HepG2 (cell line): ENCODE data around the gene TSPAN31.

Experiments used
- ATF3 ChIP-seq: sonication (generic); formaldehyde crosslinking; IDR thresholded peaks from 2 replicates; pipeline ENCODE4 v1.4.0; 2020; ENCODE audit warnings: missing genetic modification reagents
- GABPA ChIP-seq, 2 experiments: IDR thresholded peaks; 2 replicates each; pipeline ENCODE4 v1.6.1; 2011 to 2016; ENCODE audit warnings: low read depth in 2 of 2, low read length in 1 of 2, missing biosample characterization in 1 of 2, missing genetic modification characterization in 1 of 2
- KDM4B ChIP-seq: sonication (generic); formaldehyde crosslinking; IDR thresholded peaks from 2 replicates; pipeline ENCODE4 v1.4.0; 2020; ENCODE audit warnings: missing genetic modification reagents
- KDM5A ChIP-seq: fragments of 200-600 bp; sonication (generic); IDR thresholded peaks from 2 replicates; pipeline ENCODE4 v1.7.0; 2018; ENCODE audit warnings: antibody characterized with exemption, mild to moderate bottlenecking, low read length, borderline replicate concordance
- KLF6 ChIP-seq: IDR thresholded peaks from 2 replicates; pipeline ENCODE4 v1.8.0; 2016; ENCODE audit warnings: missing biosample characterization, missing genetic modification reagents
- MXD1 ChIP-seq: sonication (generic); formaldehyde crosslinking; IDR thresholded peaks from 2 replicates; pipeline ENCODE4 v1.4.0; 2020; ENCODE audit warnings: mild to moderate bottlenecking, missing genetic modification reagents
- PHF21A ChIP-seq: sonication (generic); formaldehyde crosslinking; IDR thresholded peaks from 2 replicates; pipeline ENCODE4 v1.5.0; 2020; ENCODE audit warnings: mild to moderate bottlenecking, missing genetic modification reagents
- THRA ChIP-seq: sonication (generic); formaldehyde crosslinking; IDR thresholded peaks from 2 replicates; pipeline ENCODE4 v1.4.0; 2020; ENCODE audit warnings: missing genetic modification reagents, borderline replicate concordance
- USF2 ChIP-seq, 2 experiments: sonication (generic) in 1 of 2; formaldehyde crosslinking in 1 of 2; IDR thresholded peaks; 2 replicates each; pipeline versions ENCODE4 v1.5.1 to v1.6.1; 2011 to 2020; ENCODE audit warnings: borderline replicate concordance in 1 of 2, low read depth in 1 of 2, low read length in 1 of 2, mild to moderate bottlenecking in 1 of 2, missing genetic modification reagents in 1 of 2, moderate library complexity in 1 of 2
- ZNF367 ChIP-seq: sonication (generic); formaldehyde crosslinking; IDR thresholded peaks from 2 replicates; pipeline ENCODE4 v1.4.0; 2020; ENCODE audit warnings: missing genetic modification reagents, borderline replicate concordance
- TF ChIP-seq, protein P1 (sequence below): sonication (generic); formaldehyde crosslinking; IDR thresholded peaks from 2 replicates; pipeline ENCODE4 v1.5.0; 2020; ENCODE audit warnings: mild to moderate bottlenecking, missing genetic modification reagents, moderate library complexity

GRCh38 chr12:57764662-57765002, 19.8 kb downstream of the TSPAN31 start:
- TF ChIP-seq, protein P1, sequence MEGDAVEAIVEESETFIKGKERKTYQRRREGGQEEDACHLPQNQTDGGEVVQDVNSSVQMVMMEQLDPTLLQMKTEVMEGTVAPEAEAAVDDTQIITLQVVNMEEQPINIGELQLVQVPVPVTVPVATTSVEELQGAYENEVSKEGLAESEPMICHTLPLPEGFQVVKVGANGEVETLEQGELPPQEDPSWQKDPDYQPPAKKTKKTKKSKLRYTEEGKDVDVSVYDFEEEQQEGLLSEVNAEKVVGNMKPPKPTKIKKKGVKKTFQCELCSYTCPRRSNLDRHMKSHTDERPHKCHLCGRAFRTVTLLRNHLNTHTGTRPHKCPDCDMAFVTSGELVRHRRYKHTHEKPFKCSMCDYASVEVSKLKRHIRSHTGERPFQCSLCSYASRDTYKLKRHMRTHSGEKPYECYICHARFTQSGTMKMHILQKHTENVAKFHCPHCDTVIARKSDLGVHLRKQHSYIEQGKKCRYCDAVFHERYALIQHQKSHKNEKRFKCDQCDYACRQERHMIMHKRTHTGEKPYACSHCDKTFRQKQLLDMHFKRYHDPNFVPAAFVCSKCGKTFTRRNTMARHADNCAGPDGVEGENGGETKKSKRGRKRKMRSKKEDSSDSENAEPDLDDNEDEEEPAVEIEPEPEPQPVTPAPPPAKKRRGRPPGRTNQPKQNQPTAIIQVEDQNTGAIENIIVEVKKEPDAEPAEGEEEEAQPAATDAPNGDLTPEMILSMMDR (CRISPR knock-in tag), result no peak
- TF ChIP-seq GABPA (IDR thresholded peaks at IDR 0.05; ENCODE audit: low read depth, low read length) (peak; percentile 50), GABPA (CRISPR knock-in tag; IDR thresholded peaks at IDR 0.05; ENCODE audit: low read depth) (no peak), THRA (CRISPR knock-in tag) (no peak), KLF6 (CRISPR knock-in tag) (no peak), ZNF367 (CRISPR knock-in tag) (no peak), USF2 (IDR thresholded peaks at IDR 0.05; ENCODE audit: low read depth, low read length) (no peak), USF2 (CRISPR knock-in tag; IDR thresholded peaks at IDR 0.05; ENCODE audit: borderline replicate concordance) (no peak), KDM4B (CRISPR knock-in tag) (no peak), ATF3 (no peak), MXD1 (CRISPR knock-in tag) (no peak), PHF21A (CRISPR knock-in tag) (no peak), KDM5A (no peak)
